IMR-90 (cell line): ENCODE results near the gene CHN2. TPM values are rescaled to one million over a fixed set of nuclear protein-coding genes. Genes with fewer than 3 reads are reported as not detected.

ENCODE experiments used
- ATAC-seq: fragments of 200-7000 bp; cut with Tn5 transposase; 2 replicates; pipeline ENCODE4 v1.9.1; 2020; ENCODE audit warnings: low read depth, mild to moderate bottlenecking, moderate library complexity
- BruUV-seq: library from RNA; stranded (reverse); fragments of 400-500 nt; replicated peaks from 2 replicates; lab custom pipeline; 2021; lab: Mats Ljungman, UMichigan
- CTCF ChIA-PET: fragments of 300-600 bp; formaldehyde crosslinking; extraction: SDS; loops from one replicate; lab custom pipeline; 2021; ENCODE audit warnings: antibody characterized with exemption; lab: Yijun Ruan, JAX
- POLR2A ChIA-PET: fragments of 300-600 bp; sonication (Branson Sonifier 250); formaldehyde crosslinking; loops from one replicate; lab custom pipeline; 2022; ENCODE audit warnings: antibody characterized with exemption; ENCODE audit not compliant: unreplicated experiment; lab: Charles Lee
- DNase-seq: peaks from one replicate; pipeline ENCODE4 v3.0.0; 2013
- H2AFZ ChIP-seq: replicated peaks from 2 replicates; pipeline ENCODE3; 2013; ENCODE audit warnings: low read length, mild to moderate bottlenecking; ENCODE audit not compliant: poor library complexity
- H2AK5ac ChIP-seq: 2 replicates; pipeline ENCODE4 v1.6.1; 2013; ENCODE audit warnings: low read depth, low read length, inconsistent platforms
- H2AK9ac ChIP-seq: replicated peaks from 2 replicates; pipeline ENCODE3; 2013; ENCODE audit warnings: mild to moderate bottlenecking, low read depth, low read length, moderate library complexity; ENCODE audit not compliant: poor library complexity
- H2BK120ac ChIP-seq: 2 replicates; pipeline ENCODE4 v1.6.1; 2013; ENCODE audit warnings: low read depth, low read length, inconsistent platforms
- H2BK15ac ChIP-seq: 3 replicates; pipeline ENCODE4 v1.6.1; 2013; ENCODE audit warnings: low read depth, low read length, inconsistent platforms
- H2BK20ac ChIP-seq: 2 replicates; pipeline ENCODE4 v1.6.1; 2013; ENCODE audit warnings: low read depth, mild to moderate bottlenecking, inconsistent platforms, low read length, moderate library complexity
- H2BK5ac ChIP-seq: 2 replicates; pipeline ENCODE4 v1.6.1; 2013; ENCODE audit warnings: mild to moderate bottlenecking, low read depth, low read length, inconsistent platforms; ENCODE audit not compliant: poor library complexity, severe bottlenecking
- H3K14ac ChIP-seq: replicated peaks from 2 replicates; pipeline ENCODE4 v1.6.1; 2013; ENCODE audit warnings: low read depth, low read length, inconsistent platforms
- H3K18ac ChIP-seq: 2 replicates; pipeline ENCODE4 v1.6.1; 2013; ENCODE audit warnings: low read depth, low read length, control low read depth
- H3K23ac ChIP-seq: 2 replicates; pipeline ENCODE4 v1.6.1; 2013; ENCODE audit warnings: low read depth, low read length, inconsistent platforms
- H3K27ac ChIP-seq: 2 replicates; pipeline ENCODE4 v1.5.1; 2013; ENCODE audit warnings: mild to moderate bottlenecking, control low read depth, low read length; ENCODE audit not compliant: insufficient read depth
- H3K27me3 ChIP-seq: 2 replicates; pipeline ENCODE4 v1.6.1; 2013; ENCODE audit warnings: low read length; ENCODE audit not compliant: control insufficient read depth, insufficient read depth
- H3K36me3 ChIP-seq: 2 replicates; pipeline ENCODE4 v1.6.1; 2013; ENCODE audit warnings: low read length, mixed read lengths; ENCODE audit not compliant: control insufficient read depth, insufficient read depth
- H3K4ac ChIP-seq: 2 replicates; pipeline ENCODE4 v1.6.1; 2013; ENCODE audit warnings: low read depth, low read length, inconsistent platforms
- H3K4me1 ChIP-seq: 2 replicates; pipeline ENCODE4 v1.6.1; 2013; ENCODE audit warnings: low read length, mixed read lengths; ENCODE audit not compliant: control insufficient read depth, insufficient read depth
- H3K4me2 ChIP-seq: 2 replicates; pipeline ENCODE4 v1.6.1; 2013; ENCODE audit warnings: low read depth, mild to moderate bottlenecking, control low read depth, low read length, moderate library complexity
- H3K4me3 ChIP-seq: 2 replicates; pipeline ENCODE4 v1.5.1; 2013; ENCODE audit warnings: low read depth, mild to moderate bottlenecking, control low read depth, low read length, moderate library complexity; ENCODE audit not compliant: insufficient read depth
- H3K56ac ChIP-seq: 2 replicates; pipeline ENCODE4 v1.6.1; 2013; ENCODE audit warnings: low read length, inconsistent platforms; ENCODE audit not compliant: insufficient read depth; ENCODE audit errors: extremely low read depth
- H3K79me1 ChIP-seq, 2 experiments: 2 replicates each; pipeline ENCODE4 v1.6.1; 2013; ENCODE audit warnings: low read length in 2 of 2, inconsistent platforms in 1 of 2, low read depth in 1 of 2
- H3K9ac ChIP-seq: 2 replicates; pipeline ENCODE4 v1.6.1; 2013; ENCODE audit warnings: low read depth, low read length, control low read depth
- H3K9me1 ChIP-seq: 2 replicates; pipeline ENCODE4 v1.6.1; 2013; ENCODE audit warnings: low read length, inconsistent platforms; ENCODE audit not compliant: insufficient read depth
- H3K9me3 ChIP-seq: 2 replicates; pipeline ENCODE4 v1.6.1; 2013; ENCODE audit warnings: low read length; ENCODE audit not compliant: control insufficient read depth, insufficient read depth
- H4K20me1 ChIP-seq: 2 replicates; pipeline ENCODE4 v1.6.1; 2013; ENCODE audit warnings: low read length, inconsistent platforms; ENCODE audit not compliant: insufficient read depth
- H4K5ac ChIP-seq: 2 replicates; pipeline ENCODE4 v1.6.1; 2013; ENCODE audit warnings: mild to moderate bottlenecking, low read depth, low read length, control low read depth
- H4K8ac ChIP-seq, 2 experiments: 2 replicates each; pipeline ENCODE4 v1.6.1; 2013; ENCODE audit warnings: low read depth in 2 of 2, low read length in 2 of 2, control low read depth in 1 of 2, inconsistent platforms in 1 of 2
- H4K91ac ChIP-seq: 2 replicates; pipeline ENCODE4 v1.6.1; 2013; ENCODE audit warnings: low read depth, low read length, inconsistent platforms; ENCODE audit not compliant: insufficient read depth
- BHLHE40 ChIP-seq: fragments of 150-350 bp; IDR thresholded peaks from 2 replicates; pipeline ENCODE4 v1.6.1; 2016; ENCODE audit warnings: mild to moderate bottlenecking, low read depth, low read length
- CHD1 ChIP-seq: IDR thresholded peaks from 2 replicates; pipeline ENCODE4 v1.6.1; 2012; ENCODE audit warnings: low read depth, low read length, improper control_type of control experiment
- MAZ ChIP-seq: IDR thresholded peaks from 2 replicates; pipeline ENCODE4 v1.6.1; 2012; ENCODE audit warnings: low read depth, mild to moderate bottlenecking, low read length, improper control_type of control experiment, moderate library complexity, borderline replicate concordance
- RFX5 ChIP-seq: IDR thresholded peaks from 2 replicates; pipeline ENCODE4 v1.8.0; 2012; ENCODE audit warnings: low read depth, mild to moderate bottlenecking, low read length, moderate library complexity
- WGBS, 2 experiments: methylation state at CpG; one replicate each; pipeline versions ENCODE4 v1.1.5 to v1.1.7; 2013; ENCODE audit warnings: missing lambda C conversion rate in 2 of 2; ENCODE audit not compliant: insufficient read length in 1 of 2; ENCODE audit errors: extremely low coverage in 2 of 2; 5-methylcytosine and 5-hydroxymethylcytosine counted together
- dilution Hi-C: fragments of 300-500 bp; cut with HindIII; formaldehyde crosslinking; loops from one replicate; pipeline ENCODE4 v1.14.3; 2018; ENCODE audit warnings: low sequenced_read_pairs; ENCODE audit not compliant: unreplicated experiment
- in situ Hi-C: fragments of 300-500 bp; cut with MboI; formaldehyde crosslinking; loops from 3 replicates; pipeline ENCODE4 v1.14.3; 2019; ENCODE audit warnings: low sequenced_read_pairs, inconsistent platforms, mixed read lengths
- intact Hi-C: fragments of 100-400 bp; cut with micrococcal nuclease; formaldehyde crosslinking; loops from 2 replicates; pipeline ENCODE4 v1.10.0; 2022
- polyA plus RNA-seq, 3 experiments: library from polyadenylated mRNA; depleted of rRNA; stranded (reverse); fragments of >200 nt; gene quantifications; 2 replicates each; pipeline ENCODE4 v1.2.3, GENCODE V29; 2012; ENCODE audit warnings: low replicate concordance in 1 of 3
- total RNA-seq: library from RNA; depleted of rRNA; stranded (reverse); fragments of >200 nt; gene quantifications from 2 replicates; pipeline ENCODE4 v1.2.3, GENCODE V29; 2012

CHN2 gene
- total and polyA plus RNA-seq, 2 of the 4 experiments (the other 2 are of a cell fraction), result not detected

GRCh38 chr7:29344334-29344978, 149.9 kb downstream of the CHN2 start:
- Histone ChIP-seq H2AK9ac (no peak overlapping the region), H3K18ac (no peak overlapping the region), H2AFZ (no peak overlapping the region), H3K9me1 (no peaks in the 10 kb centered on the region), H3K4me2 (no peak overlapping the region), H3K79me1 (no peaks in the 10 kb centered on the region), H2BK5ac (no peak overlapping the region), H3K56ac (no peak overlapping the region), H4K8ac (no peak overlapping the region), H2BK120ac (no peak overlapping the region), H4K20me1 (no peaks in the 10 kb centered on the region), H3K27ac (no peak overlapping the region), H4K91ac (no peak overlapping the region), H3K27me3 (no peaks in the 10 kb centered on the region), H2BK20ac (no peak overlapping the region), H3K4me3 (no peak overlapping the region), H3K9ac (no peak overlapping the region), H3K4ac (no peak overlapping the region), H3K14ac (no peak overlapping the region), H4K5ac (no peak overlapping the region), H3K36me3 (no peaks in the 10 kb centered on the region), H3K4me1 (no peaks in the 10 kb centered on the region), H3K23ac (no peak overlapping the region), H2AK5ac (no peak overlapping the region), H3K9me3 (no peaks in the 10 kb centered on the region), H2BK15ac (no peak overlapping the region)
- DNase-seq (no peak), ATAC-seq (no peak)
- no peak for TF ChIP-seq BHLHE40
- no peak for TF ChIP-seq CHD1
- TF ChIP-seq RFX5, result no peak
- no peak for TF ChIP-seq MAZ
- intact Hi-C loops, result no loop called here
- POLR2A ChIA-PET, result no interaction called here
- dilution Hi-C loops, result no loop called here
- no TSS peak for BruUV-seq
- 30% methylated on average over 2 of the region's 4 CpGs; no CpG with 5 or more reads in 1 of the 2 experiments for WGBS, 2 experiments
- CTCF ChIA-PET, result no interaction called here
- in situ Hi-C loops, result no loop called here
